MG63 (cell line): ENCODE measurements around the gene ID2. TPM values are rescaled to one million over a fixed set of nuclear protein-coding genes. Genes with fewer than 3 reads are reported as not detected.

Experiments used
- DNase-seq: peaks from one replicate; pipeline ENCODE4 v3.0.0-alpha.2; 2020
- H3K27me3 ChIP-seq: fragments of 250-450 bp; sonication (Bioruptor Pico); 2 replicates; pipeline ENCODE4 v1.5.1; 2020; ENCODE audit warnings: mild to moderate bottlenecking, moderate library complexity
- H3K36me3 ChIP-seq: fragments of 250-450 bp; sonication (Bioruptor Pico); 2 replicates; pipeline ENCODE4 v1.5.1; 2020; ENCODE audit warnings: mild to moderate bottlenecking, moderate library complexity
- H3K4me3 ChIP-seq: fragments of 250-450 bp; sonication (Bioruptor Pico); 2 replicates; pipeline ENCODE4 v1.5.1; 2020; ENCODE audit warnings: mild to moderate bottlenecking, moderate library complexity
- H3K9me3 ChIP-seq: fragments of 250-450 bp; sonication (Bioruptor Pico); 2 replicates; pipeline ENCODE4 v1.5.1; 2020; ENCODE audit warnings: mild to moderate bottlenecking, moderate library complexity
- total RNA-seq: library from RNA; depleted of rRNA; stranded (reverse); fragments of >200 nt; shearing (Covaris generic); gene quantifications from 2 replicates; pipeline ENCODE4 v1.2.3, GENCODE V29; 2014; ENCODE audit warnings: low replicate concordance

Gene ID2
- total RNA-seq, 1 experiment from 2014 or later = 77.3 TPM

DNA sequence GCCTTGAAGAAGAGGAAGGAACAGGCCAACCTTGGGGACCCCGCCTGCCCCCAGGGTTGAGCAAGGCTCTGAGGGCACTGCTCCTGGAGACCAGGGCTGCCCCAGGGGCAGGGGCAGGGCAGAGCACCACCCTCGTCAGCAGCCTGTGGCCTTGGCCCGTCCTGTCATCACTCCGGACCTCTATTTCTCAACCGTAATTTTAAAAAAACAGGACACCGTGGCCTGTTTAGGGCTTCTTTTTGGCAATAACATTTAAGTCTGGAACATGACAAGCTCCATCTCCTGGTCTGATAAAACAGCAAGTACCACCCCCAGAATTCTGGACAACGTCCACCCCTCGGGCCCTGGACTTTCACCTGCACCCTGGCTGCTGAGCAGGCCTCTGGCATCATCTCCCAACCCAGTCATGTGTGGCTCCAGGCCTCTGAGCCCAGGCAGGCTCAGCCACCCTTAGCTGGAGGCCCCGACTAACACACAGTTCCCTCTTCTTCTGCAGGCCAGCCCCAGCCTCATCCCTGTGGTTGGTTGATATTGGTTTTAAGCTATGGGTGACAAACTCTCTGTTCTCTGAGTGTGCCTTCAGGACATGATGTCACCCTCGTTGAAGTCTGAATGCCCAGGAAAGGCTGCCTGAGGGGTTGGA is 22.6 kb upstream of the ID2 start:
- H3K36me3 ChIP-seq = no peaks in the 10 kb centered on the region
- no peaks in the 10 kb centered on the region for H3K27me3 ChIP-seq
- no peak overlapping the region for H3K4me3 ChIP-seq
- H3K9me3 ChIP-seq = no peaks in the 10 kb centered on the region
- DNase-seq = no peak

DNA sequence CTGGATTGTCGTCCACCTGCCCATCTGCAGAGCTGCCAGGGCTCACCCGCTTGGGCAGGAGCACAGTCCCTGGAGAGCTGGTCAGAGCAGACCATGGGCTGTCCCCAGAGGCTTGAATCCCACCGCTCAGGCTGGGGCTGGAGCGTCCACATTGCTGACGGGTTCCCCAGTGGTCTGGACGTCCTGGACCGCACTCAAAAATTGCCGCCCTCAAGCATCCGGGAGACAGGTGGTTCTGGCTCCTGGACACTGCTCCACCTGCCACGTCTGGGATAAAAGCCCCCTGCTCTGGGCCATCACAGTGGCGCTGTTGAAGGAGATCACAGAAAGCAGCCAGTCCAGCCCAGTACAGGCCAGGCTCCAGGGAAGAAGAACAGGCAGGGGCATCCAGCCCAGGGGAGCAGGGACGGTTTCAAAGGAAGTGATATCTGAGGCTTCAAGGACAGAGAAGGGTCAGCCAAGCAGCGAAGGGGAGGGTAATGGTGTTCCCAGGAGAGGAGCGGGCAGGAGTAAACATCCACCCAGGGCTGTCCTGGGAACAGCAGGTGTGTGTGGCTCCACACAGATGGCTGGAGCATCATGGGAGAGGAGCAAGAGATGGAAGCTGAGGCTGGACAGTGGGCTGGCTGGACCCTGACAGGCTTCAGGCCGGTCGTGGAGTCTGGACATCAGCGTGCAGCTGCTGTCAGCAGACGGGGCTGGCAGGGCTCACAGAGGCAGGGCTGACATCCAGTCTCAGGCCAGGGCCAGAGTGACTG is 21.9 kb upstream of the ID2 start:
- H3K36me3 ChIP-seq = no peaks in the 10 kb centered on the region
- H3K9me3 ChIP-seq = no peaks in the 10 kb centered on the region
- H3K4me3 ChIP-seq = no peak overlapping the region
- H3K27me3 ChIP-seq = no peaks in the 10 kb centered on the region
- DNase-seq = no peak

DNA sequence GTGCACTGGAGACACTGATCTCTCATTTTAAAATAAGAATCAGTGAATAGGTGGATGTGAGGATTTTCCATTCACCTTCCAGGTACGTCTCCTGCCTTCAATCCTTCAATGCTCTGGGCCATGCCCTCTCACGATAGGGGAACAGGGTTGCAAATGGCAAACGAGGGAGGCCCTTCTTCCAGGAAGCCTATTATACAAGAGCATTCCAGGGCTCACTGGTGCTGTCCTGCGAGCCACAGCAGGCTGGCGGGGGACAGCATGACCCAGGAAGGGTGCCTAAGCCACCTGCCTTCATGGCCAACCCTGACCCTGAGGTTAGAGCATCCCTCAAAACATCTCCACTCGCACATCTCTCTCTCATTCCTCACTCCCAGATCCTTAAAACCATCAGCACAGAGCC is 20.6 kb upstream of the ID2 start:
- Histone ChIP-seq H3K9me3 (no peaks in the 10 kb centered on the region), H3K4me3 (no peak overlapping the region), H3K27me3 (no peaks in the 10 kb centered on the region), H3K36me3 (no peaks in the 10 kb centered on the region)
- no peak for DNase-seq

DNA sequence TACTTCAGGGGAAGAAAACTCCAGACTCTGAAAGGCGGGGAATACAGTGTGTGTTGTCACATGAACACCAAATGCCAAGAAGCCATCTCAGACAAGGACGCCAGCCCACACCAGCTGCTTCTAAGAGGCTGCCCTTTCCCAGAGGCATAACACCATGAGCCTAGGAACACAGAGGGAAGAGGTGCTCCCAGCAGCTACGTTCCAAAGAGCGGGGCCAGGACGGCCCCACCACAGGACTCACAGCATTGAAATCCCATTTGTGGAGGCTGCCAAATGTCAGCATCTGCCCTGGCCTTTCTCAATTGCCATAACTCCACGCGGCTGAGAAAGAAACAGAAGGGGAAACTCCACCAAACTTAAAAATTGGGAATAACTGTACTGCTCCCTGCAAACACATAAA is 20.1 kb upstream of the ID2 start:
- H3K36me3 ChIP-seq = no peaks in the 10 kb centered on the region
- peak; percentile 61 for DNase-seq

DNA sequence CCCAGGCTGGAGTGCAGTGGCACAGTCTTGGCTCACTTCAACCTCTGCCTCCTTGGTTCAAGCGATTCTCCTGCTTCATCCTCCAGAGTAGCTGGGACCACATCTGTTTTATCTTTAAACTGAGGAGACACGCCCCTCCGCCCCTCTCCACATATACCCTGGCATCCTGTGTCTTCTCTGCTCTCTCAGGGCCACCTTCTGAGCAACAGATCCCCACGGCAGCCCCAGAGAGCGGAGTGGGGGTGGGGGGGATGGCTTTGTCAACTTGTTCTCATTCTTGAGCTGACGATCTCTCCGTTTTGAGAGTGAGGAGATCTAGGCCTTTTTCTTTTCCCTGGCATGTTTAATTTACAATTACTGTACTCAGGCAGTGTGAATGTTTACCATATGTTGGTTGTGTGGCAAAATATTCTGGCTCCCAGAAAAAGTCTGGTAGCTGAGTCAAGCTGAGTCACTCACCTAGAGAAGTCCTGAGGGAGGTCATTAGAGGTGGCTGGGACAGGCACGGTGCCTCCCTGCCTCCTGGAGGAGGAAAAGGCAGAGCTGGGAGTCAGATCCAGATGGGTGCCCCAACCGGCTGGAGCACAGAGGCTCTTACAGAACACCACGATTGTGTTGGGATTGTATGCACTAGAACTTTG is 19.5 kb upstream of the ID2 start:
- H3K27me3 ChIP-seq = no peaks in the 10 kb centered on the region
- peak; percentile 89 for DNase-seq
- no peaks in the 10 kb centered on the region for H3K36me3 ChIP-seq
- no peak overlapping the region for H3K4me3 ChIP-seq
- no peaks in the 10 kb centered on the region for H3K9me3 ChIP-seq

More for the DNA sequence above, 20.1 kb upstream of the ID2 start:
- no peak overlapping the region for H3K4me3 ChIP-seq
- no peaks in the 10 kb centered on the region for H3K9me3 ChIP-seq
- no peaks in the 10 kb centered on the region for H3K27me3 ChIP-seq

DNA sequence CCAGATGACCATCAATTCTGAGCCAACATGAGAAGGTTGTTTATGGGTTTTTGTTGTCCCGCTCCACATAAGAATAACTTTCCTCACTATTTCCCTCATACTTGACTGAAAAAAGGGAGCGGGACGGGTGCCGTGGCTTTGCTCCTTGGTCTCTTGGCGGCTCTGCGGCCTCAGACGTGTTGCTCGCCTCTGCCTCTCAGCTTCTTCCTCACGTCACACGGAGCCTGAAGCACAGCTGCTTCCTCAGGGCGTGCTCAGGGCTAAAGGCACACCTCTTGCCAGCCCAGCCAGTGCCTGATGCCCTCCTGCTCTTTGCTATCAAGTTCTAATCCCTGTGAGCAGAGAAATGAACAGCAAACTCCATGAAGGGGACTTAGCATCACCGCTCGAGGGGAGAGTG is 17.9 kb upstream of the ID2 start:
- Histone ChIP-seq H3K9me3 (no peaks in the 10 kb centered on the region), H3K4me3 (no peak overlapping the region), H3K36me3 (no peaks in the 10 kb centered on the region), H3K27me3 (no peaks in the 10 kb centered on the region)
- DNase-seq = no peak

DNA sequence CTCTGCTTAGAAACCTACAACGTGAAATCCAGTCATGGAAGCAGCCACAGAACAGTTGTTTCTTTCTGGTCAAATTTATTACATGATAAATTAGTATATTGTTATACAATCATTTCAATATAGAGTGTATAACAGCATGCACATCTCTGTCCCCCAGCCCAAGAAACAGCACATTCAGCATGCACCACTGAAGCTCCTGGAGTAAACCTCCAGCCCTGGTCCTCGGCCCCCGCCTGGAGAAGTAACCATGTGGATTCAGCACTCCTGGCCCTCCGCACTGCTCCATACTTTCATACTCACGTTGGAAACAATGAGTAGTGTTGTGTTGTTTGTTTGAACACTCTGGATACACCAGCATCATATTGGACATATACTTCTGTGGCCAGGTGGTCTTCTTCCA is 15.3 kb upstream of the ID2 start:
- DNase-seq = no peak
- H3K4me3 ChIP-seq = no peak overlapping the region
- H3K36me3 ChIP-seq = no peaks in the 10 kb centered on the region
- no peaks in the 10 kb centered on the region for H3K9me3 ChIP-seq
- no peaks in the 10 kb centered on the region for H3K27me3 ChIP-seq

DNA sequence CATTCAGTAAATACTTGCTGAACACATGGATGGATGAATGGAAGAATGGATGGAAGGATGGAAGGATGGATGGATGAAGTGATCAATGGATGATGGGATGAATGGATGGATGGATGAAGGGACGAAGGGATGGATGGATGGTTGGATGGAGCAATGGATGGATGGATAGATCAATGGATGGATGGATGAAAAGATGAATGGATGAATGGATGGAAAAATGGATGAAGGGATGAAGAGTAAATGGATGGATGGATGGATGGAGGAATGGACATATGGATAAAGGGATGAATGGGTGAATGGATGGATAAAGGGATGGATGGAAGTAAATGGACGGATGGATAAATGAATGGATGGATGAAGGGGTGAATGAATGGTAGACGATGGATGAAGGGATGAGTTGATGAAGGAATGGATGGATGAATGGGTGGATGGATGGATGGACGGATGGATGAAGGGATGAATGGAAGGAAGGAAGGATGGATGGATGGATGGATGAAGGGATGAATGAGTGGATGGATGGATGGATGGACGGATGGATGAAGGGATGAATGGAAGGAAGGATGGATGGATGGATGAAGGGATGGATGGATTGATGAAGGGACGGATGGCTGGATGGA is 13.9 kb upstream of the ID2 start:
- DNase-seq = no peak
- no peaks in the 10 kb centered on the region for H3K36me3 ChIP-seq
- H3K4me3 ChIP-seq = no peak overlapping the region
- no peaks in the 10 kb centered on the region for H3K27me3 ChIP-seq
- no peaks in the 10 kb centered on the region for H3K9me3 ChIP-seq

DNA sequence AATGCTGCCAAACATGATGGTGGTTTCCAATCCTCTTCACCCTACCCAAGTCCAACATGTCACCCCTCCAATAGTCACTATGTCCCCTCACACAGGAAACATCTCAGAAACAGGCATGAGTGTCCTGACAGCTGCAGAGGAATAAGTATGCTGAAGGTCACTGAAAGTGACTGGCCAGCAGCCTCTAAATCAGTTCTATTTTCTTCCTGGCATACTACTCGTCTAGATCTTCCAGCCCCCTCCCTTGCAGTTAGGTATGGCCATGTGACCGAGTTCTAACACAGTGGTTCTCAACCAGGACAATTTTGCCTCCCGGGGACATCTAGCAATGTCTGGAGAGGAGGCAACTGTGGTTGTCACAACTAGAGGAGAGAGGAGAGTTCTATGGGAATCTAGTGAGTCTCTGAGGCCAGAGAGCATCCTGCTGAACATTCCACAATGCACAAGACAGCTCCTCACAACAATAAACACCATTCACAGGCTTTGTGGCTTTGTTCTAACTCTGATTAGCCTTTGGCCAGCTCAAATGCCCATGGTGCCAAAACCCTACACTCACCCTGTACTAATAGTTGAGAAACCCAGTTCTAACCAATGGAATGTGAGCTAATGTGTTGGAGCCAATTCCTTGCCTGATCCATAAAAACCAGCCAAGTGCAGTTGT is 12.6 kb upstream of the ID2 start:
- H3K4me3 ChIP-seq = no peak overlapping the region
- 0 out of 2 replicates have a peak, but pooled peaks cover 7% of the 10 kb centered on the region for H3K9me3 ChIP-seq
- H3K27me3 ChIP-seq = no peaks in the 10 kb centered on the region
- no peaks in the 10 kb centered on the region for H3K36me3 ChIP-seq
- peak; percentile 93 for DNase-seq

DNA sequence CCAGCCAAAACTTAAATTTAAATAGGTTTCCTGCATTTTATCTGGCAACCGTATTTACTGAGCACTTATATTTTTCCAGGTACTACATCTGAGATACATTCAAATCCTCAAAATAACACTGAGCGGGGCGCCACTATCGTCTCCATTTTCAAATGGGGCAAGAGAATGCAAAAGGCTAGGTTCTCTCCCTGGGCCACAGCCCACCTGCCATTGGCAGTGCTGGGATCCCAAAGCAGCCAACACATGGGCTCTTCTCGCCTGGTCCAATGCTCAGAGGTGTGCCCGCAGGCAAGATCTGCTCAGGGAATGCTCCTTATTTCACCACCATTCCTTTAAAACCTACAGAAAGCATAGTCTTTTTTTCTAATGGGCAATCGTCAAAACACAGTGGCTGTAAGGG is 11.3 kb upstream of the ID2 start:
- no peaks in the 10 kb centered on the region for H3K36me3 ChIP-seq
- peaks cover 19% of the 10 kb centered on the region for H3K9me3 ChIP-seq
- H3K27me3 ChIP-seq = no peaks in the 10 kb centered on the region
- no peak for DNase-seq
- no peak overlapping the region for H3K4me3 ChIP-seq

DNA sequence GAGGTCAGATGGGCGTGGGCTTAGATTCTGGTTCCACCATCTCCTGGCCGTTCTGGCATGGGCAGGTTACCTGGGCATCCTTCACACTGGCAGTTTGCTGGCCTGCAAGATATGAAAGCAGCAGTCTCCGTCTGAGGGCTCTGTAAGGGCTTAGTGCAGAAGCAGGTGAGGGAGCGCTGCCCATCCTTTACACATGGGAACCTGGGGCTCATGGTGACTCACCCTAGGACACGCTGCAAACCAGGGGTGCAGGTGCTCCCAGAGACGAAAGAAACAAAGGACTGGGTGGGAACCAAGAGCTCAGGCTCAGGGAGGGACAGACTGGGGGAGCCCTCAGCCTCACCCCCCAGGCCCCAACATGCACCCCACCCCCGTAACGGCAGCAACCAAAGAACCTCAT is 10.7 kb upstream of the ID2 start:
- Histone ChIP-seq H3K4me3 (no peak overlapping the region), H3K36me3 (no peaks in the 10 kb centered on the region), H3K27me3 (no peaks in the 10 kb centered on the region), H3K9me3 (peaks cover 24% of the 10 kb centered on the region)
- no peak for DNase-seq

DNA sequence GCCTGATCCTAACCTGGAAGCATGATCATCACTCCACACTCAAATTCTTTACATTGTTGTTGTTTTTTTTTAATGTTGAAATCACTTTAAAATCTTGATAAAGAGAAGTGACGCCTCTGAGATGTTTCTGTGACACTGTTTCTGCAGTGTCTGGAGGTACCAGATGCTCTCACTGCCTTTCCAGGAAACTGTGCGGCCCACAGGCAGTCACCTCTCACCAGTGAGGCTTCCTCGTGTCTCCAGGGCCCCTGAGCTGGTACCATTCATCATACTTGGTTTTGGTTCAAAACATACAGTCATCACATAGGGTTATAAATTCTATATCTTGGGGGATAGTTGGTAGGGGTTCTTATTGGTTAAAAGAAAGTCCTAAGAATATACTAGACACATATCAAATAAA is 10.1 kb upstream of the ID2 start:
- Histone ChIP-seq H3K9me3 (peaks cover 24% of the 10 kb centered on the region), H3K36me3 (no peaks in the 10 kb centered on the region), H3K4me3 (no peak overlapping the region), H3K27me3 (no peaks in the 10 kb centered on the region)
- DNase-seq = no peak

DNA sequence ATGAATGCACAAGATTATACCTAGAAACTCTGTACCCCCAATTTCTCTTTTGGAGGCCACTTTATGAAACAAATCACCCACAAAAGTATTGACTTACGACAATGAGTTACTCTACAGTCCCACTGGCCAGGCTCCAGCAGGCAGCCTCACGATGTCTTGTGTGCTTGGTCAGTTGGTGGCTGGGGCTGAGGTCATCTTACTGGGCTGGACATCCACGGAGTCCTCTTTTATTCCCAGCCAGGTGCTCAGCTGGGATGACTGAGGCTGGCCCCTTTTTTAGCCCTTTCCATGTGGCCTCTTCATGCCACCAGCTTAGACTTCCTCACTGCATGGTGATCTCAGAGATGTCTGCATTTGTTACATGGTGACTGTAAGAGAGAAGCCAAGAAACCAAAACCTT is 8.9 kb upstream of the ID2 start:
- DNase-seq = no peak
- no peaks in the 10 kb centered on the region for H3K27me3 ChIP-seq
- no peaks in the 10 kb centered on the region for H3K36me3 ChIP-seq
- H3K4me3 ChIP-seq = no peak overlapping the region
- peaks cover 24% of the 10 kb centered on the region for H3K9me3 ChIP-seq

DNA sequence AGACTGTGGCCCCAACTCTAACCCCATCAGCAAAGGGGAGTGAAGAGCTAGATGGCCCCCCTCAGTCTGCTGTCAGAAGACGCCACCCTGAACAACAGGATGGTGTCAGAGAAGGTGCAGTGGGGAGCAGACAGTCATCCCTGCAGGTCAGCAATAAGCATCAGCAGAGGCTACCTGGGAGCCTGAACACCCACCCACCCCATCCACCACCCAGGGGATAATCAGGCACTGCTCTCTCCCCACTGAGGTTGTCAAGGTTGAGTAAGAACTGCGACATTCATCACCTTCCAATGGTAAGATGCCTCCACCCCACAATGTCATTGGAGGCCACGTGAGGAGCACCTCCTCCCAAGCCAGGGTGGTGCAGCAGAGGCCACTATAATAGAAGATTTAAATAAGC is 8.5 kb upstream of the ID2 start:
- no peak for DNase-seq
- H3K4me3 ChIP-seq = no peak overlapping the region
- no peaks in the 10 kb centered on the region for H3K36me3 ChIP-seq
- no peaks in the 10 kb centered on the region for H3K27me3 ChIP-seq
- peaks cover 24% of the 10 kb centered on the region for H3K9me3 ChIP-seq

DNA sequence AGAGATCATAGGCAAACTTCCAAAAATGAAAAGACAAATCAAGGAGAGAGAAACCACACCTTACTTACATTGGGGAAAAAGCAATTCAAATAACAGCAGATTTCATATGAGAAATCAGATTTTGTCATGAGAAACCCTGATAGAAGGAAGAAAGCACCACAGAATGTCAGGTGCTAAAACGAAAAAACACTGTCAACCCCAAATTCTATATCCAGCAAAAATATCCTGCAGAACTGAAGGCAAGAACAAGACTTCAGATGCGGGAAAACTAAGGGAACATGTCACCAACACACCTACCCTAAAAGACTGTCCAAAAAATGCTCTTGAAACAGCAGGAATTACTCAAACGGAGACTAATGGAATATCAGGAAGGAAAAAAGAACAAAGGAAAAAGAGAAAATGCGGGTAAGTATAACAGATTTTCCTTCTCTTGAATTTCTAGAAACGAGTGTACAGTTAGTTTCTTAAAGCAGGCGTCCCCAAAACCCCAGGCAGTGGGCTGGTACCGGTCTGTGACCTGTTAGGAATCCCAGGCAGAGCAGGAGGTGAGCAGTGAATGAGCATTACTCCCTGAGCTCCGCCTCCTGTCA is 7.3 kb upstream of the ID2 start:
- no peak for DNase-seq
- peaks cover 24% of the 10 kb centered on the region for H3K9me3 ChIP-seq
- no peaks in the 10 kb centered on the region for H3K27me3 ChIP-seq
- H3K36me3 ChIP-seq = no peaks in the 10 kb centered on the region
- H3K4me3 ChIP-seq = no peak overlapping the region

DNA sequence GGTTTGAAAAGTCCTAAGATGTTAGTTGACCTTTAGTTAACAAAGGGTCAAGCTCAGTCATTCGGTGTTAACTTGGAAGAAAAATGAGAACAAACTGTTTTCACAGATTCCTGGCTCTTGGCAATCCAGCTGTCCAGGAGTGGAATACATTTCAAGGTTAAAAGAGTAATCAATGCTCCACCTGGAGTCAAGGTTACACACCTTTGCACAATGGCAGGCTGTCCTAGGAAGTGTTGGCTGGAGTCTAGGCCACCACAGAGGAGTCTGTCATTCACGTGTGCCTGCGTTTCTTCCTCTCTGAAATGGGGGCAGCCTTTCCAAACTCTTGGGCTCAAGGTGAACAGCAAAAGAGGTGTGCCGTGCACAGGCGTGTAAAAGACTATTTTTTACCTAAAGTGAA is 6.3 kb upstream of the ID2 start:
- H3K9me3 ChIP-seq = peaks cover 24% of the 10 kb centered on the region
- no peak for DNase-seq
- H3K27me3 ChIP-seq = no peaks in the 10 kb centered on the region
- no peaks in the 10 kb centered on the region for H3K36me3 ChIP-seq
- H3K4me3 ChIP-seq = no peak overlapping the region
